Calu3 (cell line): Measurements from ENCODE around the gene KIRREL3. TPM values are rescaled to one million over a fixed set of nuclear protein-coding genes. Genes with fewer than 3 reads are reported as not detected.

Experiments used
- BruUV-seq: library from RNA; stranded (reverse); fragments of 400-500 nt; replicated peaks from 2 replicates; lab custom pipeline; 2021; lab: Mats Ljungman, UMichigan
- CTCF ChIA-PET: fragments of 300-600 bp; sonication (Branson Sonifier 250); formaldehyde crosslinking; loops from one replicate; lab custom pipeline; 2022; ENCODE audit warnings: antibody characterized with exemption; lab: Charles Lee
- DNase-seq: peaks from one replicate; pipeline ENCODE4 v3.0.0; 2022
- H3K27ac Mint-ChIP-seq: one replicate; pipeline ENCODE4 v1.8.0; 2022; ENCODE audit warnings: mixed read lengths; ENCODE audit not compliant: unreplicated experiment
- H3K27me3 Mint-ChIP-seq: one replicate; pipeline ENCODE4 v1.8.0; 2022; ENCODE audit warnings: mixed read lengths; ENCODE audit not compliant: unreplicated experiment
- H3K36me3 Mint-ChIP-seq: one replicate; pipeline ENCODE4 v1.8.0; 2022; ENCODE audit warnings: mild to moderate bottlenecking, moderate library complexity, mixed read lengths; ENCODE audit not compliant: insufficient read depth, unreplicated experiment
- H3K4me1 Mint-ChIP-seq: one replicate; pipeline ENCODE4 v1.8.0; 2022; ENCODE audit warnings: mild to moderate bottlenecking, low read depth, mixed read lengths; ENCODE audit not compliant: unreplicated experiment
- H3K4me3 Mint-ChIP-seq: one replicate; pipeline ENCODE4 v1.8.0; 2022; ENCODE audit warnings: mild to moderate bottlenecking, low read depth, moderate library complexity, mixed read lengths; ENCODE audit not compliant: unreplicated experiment
- H3K9me3 Mint-ChIP-seq: one replicate; pipeline ENCODE4 v1.8.0; 2022; ENCODE audit warnings: low read depth, mixed read lengths; ENCODE audit not compliant: unreplicated experiment
- intact Hi-C: fragments of 100-400 bp; cut with micrococcal nuclease; formaldehyde crosslinking; loops from one replicate; pipeline ENCODE4 v1.10.0; 2022; ENCODE audit not compliant: unreplicated experiment
- total RNA-seq: library from RNA; stranded (reverse); gene quantifications from 2 replicates; pipeline ENCODE4 v1.2.3, GENCODE V29; 2022
- TF ChIP-seq, protein P1 (sequence below): fragments of 200-600 bp; IDR thresholded peaks from one replicate; pipeline ENCODE4 v1.8.0; 2022; ENCODE audit warnings: antibody characterized with exemption; ENCODE audit not compliant: unreplicated experiment

The KIRREL3 gene
- total RNA-seq, 1 experiment from 2014 or later: 0.26 TPM

DNA sequence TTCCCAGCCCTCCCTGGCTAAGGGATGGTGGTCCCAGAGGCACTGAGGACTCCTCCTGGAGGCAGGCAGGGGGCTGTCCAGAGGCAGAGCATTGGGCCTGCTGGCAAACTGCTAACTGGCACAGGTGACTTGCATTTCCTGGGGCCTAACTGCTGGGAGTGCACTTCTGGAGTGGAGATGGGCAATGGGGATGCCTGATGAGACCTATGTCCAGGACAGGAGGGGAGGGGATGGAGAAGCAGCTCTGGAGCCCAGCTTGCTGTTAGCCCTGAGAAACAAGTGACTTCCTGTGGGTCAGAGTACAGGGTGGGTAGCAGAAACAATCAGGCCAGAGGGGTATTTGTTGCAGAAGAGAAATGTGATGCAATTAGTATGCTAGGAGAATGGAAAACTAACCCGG is 391.9 kb downstream of the KIRREL3 start:
- CTCF ChIA-PET: interaction anchor here (0.5 kb wide), 1 partner anchor 1316 kb away, joined by 3 read pairs; no protein-coding TSS in a partner anchor

DNA sequence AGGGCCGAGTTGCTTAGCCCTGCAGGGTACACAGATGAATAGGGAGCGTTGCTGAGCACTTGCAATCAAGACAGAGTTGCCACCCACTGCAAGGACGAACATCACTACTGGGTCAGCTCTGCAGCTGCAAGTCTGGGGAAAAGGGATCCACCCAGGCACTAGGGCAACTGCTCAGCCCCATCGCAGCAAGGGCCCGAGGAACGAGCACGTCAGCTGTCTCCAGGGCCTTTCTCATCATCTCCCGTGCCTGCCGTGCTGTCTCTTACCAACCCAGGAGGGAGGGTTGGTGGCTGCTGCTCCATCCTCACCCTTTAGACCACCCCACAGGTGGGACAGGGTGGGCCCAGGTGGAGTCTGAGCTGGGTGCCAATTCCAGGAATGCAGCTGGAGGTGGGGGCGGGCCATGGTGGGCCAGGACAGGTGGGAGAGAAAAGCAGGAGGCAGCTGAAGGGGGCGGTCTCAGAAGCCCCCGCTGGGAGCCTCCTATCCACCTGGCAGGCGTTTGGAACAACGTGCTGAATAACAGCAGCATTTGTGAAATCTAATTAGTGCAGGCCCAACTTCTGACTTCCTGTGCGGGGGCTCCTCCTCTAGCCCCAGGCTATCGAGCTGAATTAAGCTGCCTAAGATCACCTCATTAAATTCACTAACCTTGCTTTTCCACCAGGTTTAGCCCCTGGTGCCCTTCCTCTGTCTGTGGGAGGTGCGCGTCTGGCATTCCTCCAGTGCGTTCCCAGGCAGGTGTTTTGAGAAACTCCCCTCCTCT is 392.6 kb downstream of the KIRREL3 start:
- H3K27me3 Mint-ChIP-seq: peaks cover 65% of the 10 kb centered on the region
- no peak for DNase-seq
- intact Hi-C loops: loop anchor here (2.0 to 10.0 kb wide), 3 partner anchors 109 to 383 kb away; partner anchors contain the start of gene DCPS
- H3K9me3 Mint-ChIP-seq: no peaks in the 10 kb centered on the region
- H3K27ac Mint-ChIP-seq: no peak overlapping the region
- CTCF ChIA-PET: interaction anchor here (0.5 to 1.2 kb wide), 3 partner anchors 298 to 1317 kb away, joined by 3 to 5 read pairs (median 3); no protein-coding TSS in a partner anchor
- no peaks in the 10 kb centered on the region for H3K36me3 Mint-ChIP-seq
- BruUV-seq: no TSS peak
- TF ChIP-seq, protein P1, sequence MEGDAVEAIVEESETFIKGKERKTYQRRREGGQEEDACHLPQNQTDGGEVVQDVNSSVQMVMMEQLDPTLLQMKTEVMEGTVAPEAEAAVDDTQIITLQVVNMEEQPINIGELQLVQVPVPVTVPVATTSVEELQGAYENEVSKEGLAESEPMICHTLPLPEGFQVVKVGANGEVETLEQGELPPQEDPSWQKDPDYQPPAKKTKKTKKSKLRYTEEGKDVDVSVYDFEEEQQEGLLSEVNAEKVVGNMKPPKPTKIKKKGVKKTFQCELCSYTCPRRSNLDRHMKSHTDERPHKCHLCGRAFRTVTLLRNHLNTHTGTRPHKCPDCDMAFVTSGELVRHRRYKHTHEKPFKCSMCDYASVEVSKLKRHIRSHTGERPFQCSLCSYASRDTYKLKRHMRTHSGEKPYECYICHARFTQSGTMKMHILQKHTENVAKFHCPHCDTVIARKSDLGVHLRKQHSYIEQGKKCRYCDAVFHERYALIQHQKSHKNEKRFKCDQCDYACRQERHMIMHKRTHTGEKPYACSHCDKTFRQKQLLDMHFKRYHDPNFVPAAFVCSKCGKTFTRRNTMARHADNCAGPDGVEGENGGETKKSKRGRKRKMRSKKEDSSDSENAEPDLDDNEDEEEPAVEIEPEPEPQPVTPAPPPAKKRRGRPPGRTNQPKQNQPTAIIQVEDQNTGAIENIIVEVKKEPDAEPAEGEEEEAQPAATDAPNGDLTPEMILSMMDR: no peak
- no peak overlapping the region for H3K4me3 Mint-ChIP-seq
- H3K4me1 Mint-ChIP-seq: no peaks in the 10 kb centered on the region

More for the DNA sequence above, 391.9 kb downstream of the KIRREL3 start:
- H3K27ac Mint-ChIP-seq: no peak overlapping the region
- TF ChIP-seq, protein P1: no peak
- H3K36me3 Mint-ChIP-seq: no peaks in the 10 kb centered on the region
- no TSS peak for BruUV-seq
- H3K27me3 Mint-ChIP-seq: peaks cover 61% of the 10 kb centered on the region
- H3K9me3 Mint-ChIP-seq: no peaks in the 10 kb centered on the region
- DNase-seq: no peak
- no peak overlapping the region for H3K4me3 Mint-ChIP-seq
- no peaks in the 10 kb centered on the region for H3K4me1 Mint-ChIP-seq
- intact Hi-C loops: loop anchor here (5.0 to 10.0 kb wide), 2 partner anchors 109 to 304 kb away; partner anchors contain the start of gene DCPS

DNA sequence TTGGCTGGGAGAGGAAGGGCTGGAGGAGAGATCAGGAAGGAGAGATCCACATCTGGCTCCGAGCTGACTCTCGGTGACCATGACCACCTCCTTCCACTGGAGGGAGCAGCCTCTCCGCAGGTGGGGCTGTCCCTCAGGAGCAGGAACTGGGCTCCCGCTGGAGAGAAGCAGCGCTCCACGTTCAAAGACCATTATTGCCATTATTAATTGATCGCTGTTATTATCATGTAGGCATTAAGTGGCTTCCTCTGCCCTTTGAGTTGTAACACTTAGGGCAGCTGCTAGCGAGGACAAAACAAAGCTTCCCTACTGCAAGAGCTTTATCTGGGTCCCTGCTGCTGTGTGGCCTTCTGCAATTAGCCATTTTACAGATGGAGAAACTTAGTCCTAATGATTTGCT is 393.2 kb downstream of the KIRREL3 start:
- Mint-ChIP-seq H3K4me3 (no peak overlapping the region), H3K27ac (no peak overlapping the region)
- intact Hi-C loops: loop anchor here (2.0 to 10.0 kb wide), 3 partner anchors 110 to 383 kb away; partner anchors contain the start of gene DCPS

DNA sequence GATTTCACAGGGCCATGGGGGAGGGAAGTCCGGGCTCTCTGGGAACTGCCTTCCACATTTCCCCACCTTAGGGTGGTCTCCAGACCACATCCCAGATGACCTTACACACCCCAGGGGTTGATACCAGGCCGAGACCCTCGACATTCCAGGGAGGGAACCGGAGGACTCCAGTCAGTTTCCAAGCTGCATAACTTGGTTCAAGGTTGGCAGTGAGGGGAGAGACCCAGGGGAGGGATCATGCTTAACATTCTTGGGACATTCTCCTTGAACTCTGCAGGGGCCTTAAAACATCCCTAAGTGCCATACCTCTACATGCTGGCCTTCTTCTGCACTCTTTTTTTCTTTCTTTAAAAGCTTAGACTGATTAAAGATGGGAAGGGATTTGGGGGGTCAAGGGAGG is 394.1 kb downstream of the KIRREL3 start:
- H3K4me3 Mint-ChIP-seq: no peak overlapping the region
- H3K27me3 Mint-ChIP-seq: peaks cover 61% of the 10 kb centered on the region
- intact Hi-C loops: loop anchor here (2.0 to 10.0 kb wide), 3 partner anchors 111 to 384 kb away; partner anchors contain the start of gene DCPS
- BruUV-seq: no TSS peak
- no peaks in the 10 kb centered on the region for H3K4me1 Mint-ChIP-seq
- no peaks in the 10 kb centered on the region for H3K36me3 Mint-ChIP-seq
- CTCF ChIA-PET: interaction anchor here (0.6 to 1.5 kb wide), 4 partner anchors 27 to 211 kb away, joined by 3 to 5 read pairs (median 4); no protein-coding TSS in a partner anchor
- no peak overlapping the region for H3K27ac Mint-ChIP-seq
- TF ChIP-seq, protein P1: no peak
- no peak for DNase-seq
- no peaks in the 10 kb centered on the region for H3K9me3 Mint-ChIP-seq

More for the DNA sequence above, 393.2 kb downstream of the KIRREL3 start:
- Mint-ChIP-seq H3K9me3 (no peaks in the 10 kb centered on the region), H3K27me3 (peaks cover 63% of the 10 kb centered on the region), H3K4me1 (no peaks in the 10 kb centered on the region), H3K36me3 (no peaks in the 10 kb centered on the region)
- TF ChIP-seq, protein P1: peak; percentile 59
- DNase-seq: peak; percentile 67
- CTCF ChIA-PET: interaction anchor here (1.0 to 1.5 kb wide), 4 partner anchors 27 to 383 kb away, joined by 3 to 5 read pairs (median 4); no protein-coding TSS in a partner anchor
- no TSS peak for BruUV-seq
